HepG2 (cell line): ENCODE data around the gene UPF3A. TPM values are rescaled to one million over a fixed set of nuclear protein-coding genes. Genes with fewer than 3 reads are reported as not detected.

Source experiments
- ATAC-seq: fragments of 200-7000 bp; cut with Tn5 transposase; 3 replicates; pipeline ENCODE4 v1.9.1; 2020; ENCODE audit warnings: mild to moderate bottlenecking, moderate library complexity
- BruUV-seq: library from RNA; stranded (reverse); fragments of 400-500 nt; replicated peaks from 2 replicates; lab custom pipeline; 2021; lab: Mats Ljungman, UMichigan
- CTCF ChIA-PET: fragments of 300-600 bp; formaldehyde crosslinking; extraction: SDS; loops from one replicate; lab custom pipeline; 2021; ENCODE audit warnings: low total read pairs, inconsistent platforms, low intra/inter-chr PET ratio; lab: Yijun Ruan, JAX
- POLR2A ChIA-PET: fragments of 350-600 bp; sonication (Branson Sonifier 250); formaldehyde crosslinking; loops from one replicate; lab custom pipeline; 2020; ENCODE audit warnings: antibody characterized with exemption, inconsistent platforms; lab: Yijun Ruan, JAX
- DNase-seq: peaks from one replicate; pipeline ENCODE4 v3.0.0-alpha.2; 2015; ENCODE audit warnings: low spot score
- FAIRE-seq: peaks from 3 replicates; lab custom pipeline; 2011; peaks lifted over from hg19 to GRCh38; lab: Jason Lieb, UNC
- H2AFZ ChIP-seq: one replicate; pipeline ENCODE4 v1.6.1; 2011; ENCODE audit warnings: low read length, inconsistent platforms
- H3K27ac ChIP-seq: fragments of 300-600 bp; 3 replicates; pipeline ENCODE4 v1.8.0; 2011; ENCODE audit warnings: mixed run types, mild to moderate bottlenecking, mixed read lengths, low read length, inconsistent platforms; ENCODE audit not compliant: insufficient read depth; ENCODE audit errors: extremely low read length
- H3K27me3 ChIP-seq, 2 experiments: fragments of 200-600 bp in 1 of 2; 2 replicates in 1 of 2; 3 replicates in 1 of 2; pipeline versions ENCODE4 v1.6.0 to v1.8.0; 2011; ENCODE audit warnings: low read length in 2 of 2, mild to moderate bottlenecking in 2 of 2, moderate library complexity in 2 of 2, inconsistent platforms in 1 of 2; ENCODE audit not compliant: insufficient read depth in 2 of 2, control insufficient read depth in 1 of 2
- H3K36me3 ChIP-seq, 2 experiments: fragments of 200-600 bp in 1 of 2; replicated peaks in 1 of 2; 2 replicates in 1 of 2; 3 replicates in 1 of 2; pipeline versions ENCODE4 v1.5.1 to v1.8.0; 2011; ENCODE audit warnings: low read length in 2 of 2, inconsistent platforms in 1 of 2; ENCODE audit not compliant: insufficient read depth in 2 of 2, control insufficient read depth in 1 of 2
- H3K4me1 ChIP-seq: 2 replicates; pipeline ENCODE4 v1.5.1; 2012; ENCODE audit warnings: low read length, inconsistent platforms; ENCODE audit not compliant: insufficient read depth
- H3K4me2 ChIP-seq: 2 replicates; pipeline ENCODE4 v1.6.0; 2011; ENCODE audit warnings: low read depth, low read length, inconsistent platforms
- H3K4me3 ChIP-seq, 3 experiments: fragments of 200-600 bp in 1 of 3; sonication (generic), shearing (Covaris generic) in 1 of 3; replicated peaks in 1 of 3; 2 replicates each; pipeline ENCODE4 v1.5.1; 2011 to 2016; ENCODE audit warnings: low read length in 3 of 3, inconsistent platforms in 2 of 3, low read depth in 2 of 3, mild to moderate bottlenecking in 2 of 3, control low read depth in 1 of 3, mixed read lengths in 1 of 3; ENCODE audit not compliant: insufficient read depth in 1 of 3
- H3K79me2 ChIP-seq: one replicate; pipeline ENCODE4 v1.6.1; 2011; ENCODE audit warnings: low read length, inconsistent platforms; ENCODE audit not compliant: insufficient read depth
- H3K9ac ChIP-seq: 2 replicates; pipeline ENCODE4 v1.6.0; 2011; ENCODE audit warnings: mild to moderate bottlenecking, low read depth, low read length, inconsistent platforms; ENCODE audit not compliant: insufficient read depth
- H3K9me3 ChIP-seq: 2 replicates; pipeline ENCODE4 v1.5.1; 2012; ENCODE audit warnings: mild to moderate bottlenecking, low read length
- H4K20me1 ChIP-seq: 2 replicates; pipeline ENCODE4 v1.6.0; 2011; ENCODE audit warnings: inconsistent platforms, mild to moderate bottlenecking, low read length, moderate library complexity; ENCODE audit not compliant: insufficient read depth
- ADNP ChIP-seq: sonication (generic); formaldehyde crosslinking; IDR thresholded peaks from 2 replicates; pipeline ENCODE4 v1.4.0; 2020; ENCODE audit warnings: missing genetic modification reagents
- AHR ChIP-seq: IDR thresholded peaks from 2 replicates; pipeline ENCODE4 v1.6.1; 2018; ENCODE audit warnings: missing genetic modification reagents, missing compliant biosample characterization
- ELF1 ChIP-seq: sonication (generic); formaldehyde crosslinking; IDR thresholded peaks from 2 replicates; pipeline ENCODE4 v1.4.0; 2020; ENCODE audit warnings: missing genetic modification reagents
- FOXK1 ChIP-seq: sonication (generic); formaldehyde crosslinking; IDR thresholded peaks from 2 replicates; pipeline ENCODE4 v1.4.0; 2020; ENCODE audit warnings: low read depth, missing genetic modification reagents, borderline replicate concordance
- HES4 ChIP-seq: sonication (generic); formaldehyde crosslinking; IDR thresholded peaks from 2 replicates; pipeline ENCODE4 v1.9.0; 2021; ENCODE audit warnings: mild to moderate bottlenecking, missing genetic modification reagents, borderline replicate concordance
- HNRNPH1 ChIP-seq: fragments of 200-400 bp; formaldehyde crosslinking; optimal IDR thresholded peaks from 2 replicates; pipeline ENCODE3; 2017; ENCODE audit warnings: mild to moderate bottlenecking, low read depth, low read length
- RBM22 ChIP-seq: fragments of 200-400 bp; formaldehyde crosslinking; optimal IDR thresholded peaks from 2 replicates; pipeline ENCODE3; 2017; ENCODE audit warnings: mild to moderate bottlenecking, low read length, moderate library complexity
- SAFB2 ChIP-seq: sonication (generic); formaldehyde crosslinking; IDR thresholded peaks from 2 replicates; pipeline ENCODE4 v1.5.1; 2020; ENCODE audit warnings: missing genetic modification reagents, low read depth, mild to moderate bottlenecking, borderline replicate concordance
- SP4 ChIP-seq: sonication (generic); formaldehyde crosslinking; IDR thresholded peaks from 2 replicates; pipeline ENCODE4 v1.8.1; 2023; ENCODE audit warnings: mild to moderate bottlenecking, missing genetic modification reagents
- ZBTB38 ChIP-seq: sonication (generic); formaldehyde crosslinking; IDR thresholded peaks from 2 replicates; pipeline ENCODE4 v1.5.1; 2020; ENCODE audit warnings: mild to moderate bottlenecking, missing genetic modification reagents
- ZNF672 ChIP-seq: sonication (generic); formaldehyde crosslinking; IDR thresholded peaks from 2 replicates; pipeline ENCODE4 v1.8.1; 2022; ENCODE audit warnings: missing genetic modification reagents
- WGBS: methylation state at CpG from one replicate; pipeline ENCODE4 v1.1.6; 2017; ENCODE audit warnings: low lambda C conversion rate; 5-methylcytosine and 5-hydroxymethylcytosine counted together
- in situ Hi-C: cut with HindIII; loops from 2 replicates; pipeline ENCODE4 v1.10.0; 2017; ENCODE audit warnings: low pct_unique_long_range_greater_than_20kb; ENCODE audit not compliant: extremely low pct_ligation_motif_present
- intact Hi-C: fragments of 100-400 bp; cut with micrococcal nuclease; formaldehyde crosslinking; loops from one replicate; pipeline ENCODE4 v1.10.0; 2022; ENCODE audit not compliant: unreplicated experiment
- polyA plus RNA-seq, 8 experiments: library from polyadenylated mRNA; depleted of rRNA in 3 of 8; stranded (reverse) in 7 of 8; unstranded in 1 of 8; fragments of >200 nt; fragmentation: Illumina TruSeq in 4 of 8; extraction: Trizol in 4 of 8; gene quantifications; 2 replicates each; pipeline versions ENCODE4 v1.2.1 to v1.2.3, GENCODE V29; 2011 to 2016; ENCODE audit warnings: low read depth in 4 of 8, missing spikeins in 1 of 8, mixed read lengths in 1 of 8; ENCODE audit not compliant: insufficient read depth in 1 of 8
- total RNA-seq, 5 experiments: library from RNA; depleted of rRNA; stranded (reverse); fragments of >200 nt; fragmentation: Illumina TruSeq; extraction: Trizol; gene quantifications; 2 replicates each; pipeline ENCODE4 v1.2.3, GENCODE V29; 2016; ENCODE audit warnings: low read depth in 1 of 5
- TF ChIP-seq, protein P1 (sequence below): sonication (generic); formaldehyde crosslinking; IDR thresholded peaks from 2 replicates; pipeline ENCODE4 v1.5.0; 2020; ENCODE audit warnings: mild to moderate bottlenecking, low read depth, missing genetic modification reagents, borderline replicate concordance
- TF ChIP-seq, protein P2 (sequence below): IDR thresholded peaks from 2 replicates; pipeline ENCODE4 v1.6.1; 2012; ENCODE audit warnings: low read depth, low read length, improper control_type of control experiment
- TF ChIP-seq, protein P3 (sequence below): sonication (generic); formaldehyde crosslinking; IDR thresholded peaks from 2 replicates; pipeline ENCODE4 v1.5.0; 2020; ENCODE audit warnings: missing genetic modification reagents, mild to moderate bottlenecking, borderline replicate concordance
- TF ChIP-seq, protein P4 (sequence below): IDR thresholded peaks from 2 replicates; pipeline ENCODE4 v1.6.1; 2016
- TF ChIP-seq, protein P5 (sequence below): sonication (generic); formaldehyde crosslinking; IDR thresholded peaks from 2 replicates; pipeline ENCODE4 v1.5.0; 2020; ENCODE audit warnings: missing genetic modification reagents
- TF ChIP-seq, protein P6 (sequence below): sonication (generic); formaldehyde crosslinking; IDR thresholded peaks from 2 replicates; pipeline ENCODE4 v1.9.0; 2022; ENCODE audit warnings: low read depth, missing genetic modification reagents

The UPF3A gene
- total and polyA plus RNA-seq, 2 of the 13 experiments (the other 11 are each of a cell fraction or from before 2014, with no cell fraction given) = 60.2 to 63.8 TPM

DNA sequence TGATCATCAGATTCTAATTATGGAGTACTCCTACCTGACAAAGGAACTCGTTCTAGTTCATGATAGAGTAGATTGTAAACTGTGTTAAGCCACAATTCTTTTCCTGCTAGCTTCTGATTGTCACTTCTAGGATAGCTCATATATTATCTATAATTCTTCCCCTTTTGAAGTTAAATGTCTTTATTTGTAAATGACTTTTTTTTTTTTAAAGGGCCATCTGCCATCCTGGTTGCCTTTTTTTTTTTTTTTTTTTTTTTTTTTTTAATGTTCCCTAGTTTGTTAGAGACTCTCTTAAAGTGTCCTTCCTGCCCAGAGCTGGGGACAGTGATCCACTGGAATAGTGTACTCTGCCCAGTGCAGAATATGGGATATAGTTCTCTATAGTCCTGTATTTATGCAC is 37.2 kb downstream of the UPF3A start:
- no peak overlapping the region for H3K4me2 ChIP-seq
- no peaks in the 10 kb centered on the region; a peak in 1 of 5 replicates for H3K27me3 ChIP-seq

More for the DNA sequence above, 37.2 kb downstream of the UPF3A start:
- Histone ChIP-seq H3K9ac (no peak overlapping the region), H3K79me2 (peaks cover 54% of the 10 kb centered on the region), H3K4me3 (no peak overlapping the region), H3K27ac (no peak overlapping the region), H3K4me1 (peaks cover 55% of the 10 kb centered on the region), H3K36me3 (peaks cover 7 to 24% of the 10 kb centered on the region in 2 experiments), H2AFZ (no peak overlapping the region), H3K9me3 (no peaks in the 10 kb centered on the region), H4K20me1 (no peaks in the 10 kb centered on the region)
- ChIA-PET POLR2A (interaction anchor here (1.3 kb wide), 1 partner anchor 38 kb away, joined by 3 read pairs; the partner anchor contains the start of gene UPF3A), CTCF (no interaction called here)
- in situ Hi-C loops = no loop called here
- 73% methylated on average over 1 of the region's 1 CpG for WGBS
- intact Hi-C loops = no loop called here
- FAIRE-seq (no peak), ATAC-seq (no peak), DNase-seq (no peak)
- no TSS peak for BruUV-seq
- TF ChIP-seq ZBTB38 (CRISPR knock-in tag) (no peak), ADNP (no peak), FOXK1 (CRISPR knock-in tag) (no peak), RBM22 (no peak), HNRNPH1 (no peak), ELF1 (no peak), AHR (CRISPR knock-in tag) (no peak), ZNF672 (CRISPR knock-in tag) (no peak), SP4 (CRISPR knock-in tag) (no peak), HES4 (CRISPR knock-in tag) (no peak), SAFB2 (no peak)
- TF ChIP-seq, protein P1, sequence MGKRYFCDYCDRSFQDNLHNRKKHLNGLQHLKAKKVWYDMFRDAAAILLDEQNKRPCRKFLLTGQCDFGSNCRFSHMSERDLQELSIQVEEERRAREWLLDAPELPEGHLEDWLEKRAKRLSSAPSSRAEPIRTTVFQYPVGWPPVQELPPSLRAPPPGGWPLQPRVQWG (CRISPR knock-in tag) = no peak
- TF ChIP-seq, protein P2, sequence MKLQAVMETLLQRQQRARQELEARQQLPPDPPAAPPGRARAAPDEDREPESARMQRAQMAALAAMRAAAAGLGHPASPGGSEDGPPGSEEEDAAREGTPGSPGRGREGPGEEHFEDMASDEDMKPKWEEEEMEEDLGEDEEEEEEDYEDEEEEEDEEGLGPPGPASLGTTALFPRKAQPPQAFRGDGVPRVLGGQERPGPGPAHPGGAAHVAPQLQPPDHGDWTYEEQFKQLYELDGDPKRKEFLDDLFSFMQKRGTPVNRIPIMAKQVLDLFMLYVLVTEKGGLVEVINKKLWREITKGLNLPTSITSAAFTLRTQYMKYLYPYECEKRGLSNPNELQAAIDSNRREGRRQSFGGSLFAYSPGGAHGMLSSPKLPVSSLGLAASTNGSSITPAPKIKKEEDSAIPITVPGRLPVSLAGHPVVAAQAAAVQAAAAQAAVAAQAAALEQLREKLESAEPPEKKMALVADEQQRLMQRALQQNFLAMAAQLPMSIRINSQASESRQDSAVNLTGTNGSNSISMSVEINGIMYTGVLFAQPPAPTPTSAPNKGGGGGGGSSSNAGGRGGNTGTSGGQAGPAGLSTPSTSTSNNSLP = no peak
- TF ChIP-seq, protein P3, sequence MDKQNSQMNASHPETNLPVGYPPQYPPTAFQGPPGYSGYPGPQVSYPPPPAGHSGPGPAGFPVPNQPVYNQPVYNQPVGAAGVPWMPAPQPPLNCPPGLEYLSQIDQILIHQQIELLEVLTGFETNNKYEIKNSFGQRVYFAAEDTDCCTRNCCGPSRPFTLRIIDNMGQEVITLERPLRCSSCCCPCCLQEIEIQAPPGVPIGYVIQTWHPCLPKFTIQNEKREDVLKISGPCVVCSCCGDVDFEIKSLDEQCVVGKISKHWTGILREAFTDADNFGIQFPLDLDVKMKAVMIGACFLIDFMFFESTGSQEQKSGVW (CRISPR knock-in tag) = no peak
- TF ChIP-seq, protein P4, sequence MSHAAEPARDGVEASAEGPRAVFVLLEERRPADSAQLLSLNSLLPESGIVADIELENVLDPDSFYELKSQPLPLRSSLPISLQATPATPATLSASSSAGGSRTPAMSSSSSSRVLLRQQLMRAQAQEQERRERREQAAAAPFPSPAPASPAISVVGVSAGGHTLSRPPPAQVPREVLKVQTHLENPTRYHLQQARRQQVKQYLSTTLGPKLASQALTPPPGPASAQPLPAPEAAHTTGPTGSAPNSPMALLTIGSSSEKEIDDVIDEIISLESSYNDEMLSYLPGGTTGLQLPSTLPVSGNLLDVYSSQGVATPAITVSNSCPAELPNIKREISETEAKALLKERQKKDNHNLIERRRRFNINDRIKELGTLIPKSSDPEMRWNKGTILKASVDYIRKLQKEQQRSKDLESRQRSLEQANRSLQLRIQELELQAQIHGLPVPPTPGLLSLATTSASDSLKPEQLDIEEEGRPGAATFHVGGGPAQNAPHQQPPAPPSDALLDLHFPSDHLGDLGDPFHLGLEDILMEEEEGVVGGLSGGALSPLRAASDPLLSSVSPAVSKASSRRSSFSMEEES = no peak
- TF ChIP-seq, protein P5, sequence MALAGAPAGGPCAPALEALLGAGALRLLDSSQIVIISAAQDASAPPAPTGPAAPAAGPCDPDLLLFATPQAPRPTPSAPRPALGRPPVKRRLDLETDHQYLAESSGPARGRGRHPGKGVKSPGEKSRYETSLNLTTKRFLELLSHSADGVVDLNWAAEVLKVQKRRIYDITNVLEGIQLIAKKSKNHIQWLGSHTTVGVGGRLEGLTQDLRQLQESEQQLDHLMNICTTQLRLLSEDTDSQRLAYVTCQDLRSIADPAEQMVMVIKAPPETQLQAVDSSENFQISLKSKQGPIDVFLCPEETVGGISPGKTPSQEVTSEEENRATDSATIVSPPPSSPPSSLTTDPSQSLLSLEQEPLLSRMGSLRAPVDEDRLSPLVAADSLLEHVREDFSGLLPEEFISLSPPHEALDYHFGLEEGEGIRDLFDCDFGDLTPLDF = no peak
- TF ChIP-seq, protein P6, sequence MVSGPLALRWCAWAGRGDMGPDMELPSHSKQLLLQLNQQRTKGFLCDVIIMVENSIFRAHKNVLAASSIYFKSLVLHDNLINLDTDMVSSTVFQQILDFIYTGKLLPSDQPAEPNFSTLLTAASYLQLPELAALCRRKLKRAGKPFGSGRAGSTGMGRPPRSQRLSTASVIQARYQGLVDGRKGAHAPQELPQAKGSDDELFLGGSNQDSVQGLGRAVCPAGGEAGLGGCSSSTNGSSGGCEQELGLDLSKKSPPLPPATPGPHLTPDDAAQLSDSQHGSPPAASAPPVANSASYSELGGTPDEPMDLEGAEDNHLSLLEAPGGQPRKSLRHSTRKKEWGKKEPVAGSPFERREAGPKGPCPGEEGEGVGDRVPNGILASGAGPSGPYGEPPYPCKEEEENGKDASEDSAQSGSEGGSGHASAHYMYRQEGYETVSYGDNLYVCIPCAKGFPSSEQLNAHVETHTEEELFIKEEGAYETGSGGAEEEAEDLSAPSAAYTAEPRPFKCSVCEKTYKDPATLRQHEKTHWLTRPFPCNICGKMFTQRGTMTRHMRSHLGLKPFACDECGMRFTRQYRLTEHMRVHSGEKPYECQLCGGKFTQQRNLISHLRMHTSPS (CRISPR knock-in tag) = no peak
